Vagina (tissue), 2 donors: ENCODE data around the gene MAP2K7.

Experiments used
- POLR2A ChIP-seq, 2 donors: fragments of 450-650 bp; IDR thresholded peaks; one replicate each; pipeline ENCODE4 v1.6.1; 2017; ENCODE audit warnings: antibody characterized with exemption in 2 of 2, mild to moderate bottlenecking in 2 of 2, moderate library complexity in 2 of 2
- POLR2AphosphoS5 ChIP-seq, 2 donors: sonication (generic); formaldehyde crosslinking; IDR thresholded peaks; one replicate each; pipeline ENCODE4 v1.9.0; 2017; ENCODE audit warnings: antibody characterized with exemption in 2 of 2, mild to moderate bottlenecking in 2 of 2, low read depth in 1 of 2; ENCODE audit not compliant: insufficient read depth in 1 of 2
- TF ChIP-seq, protein P1 (sequence below), 3 experiments: fragments of 450-650 bp in 2 of 3; fragments of 200-600 bp in 1 of 3; sonication (generic) in 1 of 3; IDR thresholded peaks; one replicate each; pipeline ENCODE4 v1.5.1; 2017 to 2019; ENCODE audit warnings: antibody characterized with exemption in 3 of 3, mild to moderate bottlenecking in 2 of 3, moderate library complexity in 2 of 3

DNA sequence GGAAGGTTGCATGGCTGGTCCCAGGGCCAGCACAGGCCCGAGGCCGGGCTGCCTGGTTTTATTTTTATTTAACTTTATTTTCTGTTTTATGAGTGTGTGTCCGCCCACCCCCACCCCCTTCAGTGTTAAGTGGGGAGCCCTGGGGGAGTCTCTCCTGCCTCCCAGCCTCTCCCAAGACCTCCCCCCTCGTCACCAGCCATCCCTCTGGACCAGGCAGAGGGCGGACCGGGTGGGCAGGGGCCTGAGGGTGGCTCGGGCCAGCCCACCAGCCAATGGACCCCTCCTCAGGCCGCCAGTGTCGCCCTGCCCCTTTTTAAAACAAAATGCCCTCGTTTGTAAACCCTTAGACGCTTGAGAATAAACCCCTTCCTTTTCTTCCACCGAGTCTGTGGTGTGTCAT, 10.4 kb downstream of the MAP2K7 start:
- TF ChIP-seq, protein P1, sequence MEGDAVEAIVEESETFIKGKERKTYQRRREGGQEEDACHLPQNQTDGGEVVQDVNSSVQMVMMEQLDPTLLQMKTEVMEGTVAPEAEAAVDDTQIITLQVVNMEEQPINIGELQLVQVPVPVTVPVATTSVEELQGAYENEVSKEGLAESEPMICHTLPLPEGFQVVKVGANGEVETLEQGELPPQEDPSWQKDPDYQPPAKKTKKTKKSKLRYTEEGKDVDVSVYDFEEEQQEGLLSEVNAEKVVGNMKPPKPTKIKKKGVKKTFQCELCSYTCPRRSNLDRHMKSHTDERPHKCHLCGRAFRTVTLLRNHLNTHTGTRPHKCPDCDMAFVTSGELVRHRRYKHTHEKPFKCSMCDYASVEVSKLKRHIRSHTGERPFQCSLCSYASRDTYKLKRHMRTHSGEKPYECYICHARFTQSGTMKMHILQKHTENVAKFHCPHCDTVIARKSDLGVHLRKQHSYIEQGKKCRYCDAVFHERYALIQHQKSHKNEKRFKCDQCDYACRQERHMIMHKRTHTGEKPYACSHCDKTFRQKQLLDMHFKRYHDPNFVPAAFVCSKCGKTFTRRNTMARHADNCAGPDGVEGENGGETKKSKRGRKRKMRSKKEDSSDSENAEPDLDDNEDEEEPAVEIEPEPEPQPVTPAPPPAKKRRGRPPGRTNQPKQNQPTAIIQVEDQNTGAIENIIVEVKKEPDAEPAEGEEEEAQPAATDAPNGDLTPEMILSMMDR (IDR thresholded peaks at IDR 0.05), result no peak
- TF ChIP-seq POLR2A (IDR thresholded peaks at IDR 0.05) (no peak), POLR2AphosphoS5 (IDR thresholded peaks at IDR 0.05; ENCODE audit: insufficient read depth in 1 of 2, low read depth in 1 of 2) (no peak)
